ENCODE measurements around the gene PDE12.

PDE12 gene

GRCh38 chr3:57594144-57594543 is 38.1 kb downstream of the PDE12 start:
- Mint-ChIP-seq H3K27ac (no peak overlapping the region), H3K27me3 (ENCODE audit: low read depth, poor library complexity) (no peaks in the 10 kb centered on the region), H3K9me3 (no peaks in the 10 kb centered on the region), H3K36me3 (ENCODE audit: low read depth) (peaks cover 48% of the 10 kb centered on the region), H3K4me1 (peaks cover 38% of the 10 kb centered on the region), H3K4me3 (peak overlapping the region; percentile 98)
- no peak for DNase-seq
- TF ChIP-seq CTCF (IDR thresholded peaks at IDR 0.05): no peak

- H3K27ac Mint-ChIP-seq: no peak overlapping the region
These were observed 38.5 kb downstream of the PDE12 start for GRCh38 chr3:57594576-57594975.

GRCh38 chr3:57596495-57597126 is 40.5 kb downstream of the PDE12 start:
- no peak for TF ChIP-seq CTCF (IDR thresholded peaks at IDR 0.05)
- peak; percentile 72 for DNase-seq
- H3K27ac Mint-ChIP-seq: peak overlapping the region; percentile 100
- peaks cover 40% of the 10 kb centered on the region for H3K36me3 Mint-ChIP-seq (ENCODE audit: low read depth)
- H3K4me3 Mint-ChIP-seq: peak overlapping the region; percentile 98
- H3K27me3 Mint-ChIP-seq (ENCODE audit: low read depth, poor library complexity): no peaks in the 10 kb centered on the region
- no peaks in the 10 kb centered on the region for H3K9me3 Mint-ChIP-seq
- peaks cover 43% of the 10 kb centered on the region for H3K4me1 Mint-ChIP-seq

More at GRCh38 chr3:57594576-57594975, 38.5 kb downstream of the PDE12 start:
- no peak for DNase-seq
- TF ChIP-seq CTCF (IDR thresholded peaks at IDR 0.05): no peak
- Mint-ChIP-seq H3K4me1 (peaks cover 42% of the 10 kb centered on the region), H3K27me3 (ENCODE audit: low read depth, poor library complexity) (no peaks in the 10 kb centered on the region), H3K4me3 (peak overlapping the region; percentile 98), H3K36me3 (ENCODE audit: low read depth) (peaks cover 48% of the 10 kb centered on the region), H3K9me3 (no peaks in the 10 kb centered on the region)

- H3K4me1 Mint-ChIP-seq: peaks cover 43% of the 10 kb centered on the region
- H3K9me3 Mint-ChIP-seq: no peaks in the 10 kb centered on the region
- DNase-seq: peak; percentile 99
- H3K27me3 Mint-ChIP-seq (ENCODE audit: low read depth, poor library complexity): no peaks in the 10 kb centered on the region
- H3K4me3 Mint-ChIP-seq: peak within 1 kb of the TSS; percentile 98
- TF ChIP-seq CTCF (IDR thresholded peaks at IDR 0.05): no peak
- H3K36me3 Mint-ChIP-seq (ENCODE audit: low read depth): peaks cover 38% of the 10 kb centered on the region
- H3K27ac Mint-ChIP-seq: peak within 1 kb of the TSS; percentile 100
These were observed 41.3 kb downstream of the PDE12 start, which contains the start of gene ARF4 for GRCh38 chr3:57597127-57597923. Gene ARF4 (minus strand): TSS chr3:57597344. CDS start chr3:57597140, 204 bp downstream.

- H3K36me3 Mint-ChIP-seq (ENCODE audit: low read depth): peaks cover 29% of the 10 kb centered on the region
- no peaks in the 10 kb centered on the region for H3K9me3 Mint-ChIP-seq
- peak overlapping the region; percentile 30 for H3K27ac Mint-ChIP-seq
- no peak for TF ChIP-seq CTCF (IDR thresholded peaks at IDR 0.05)
- no peaks in the 10 kb centered on the region for H3K27me3 Mint-ChIP-seq (ENCODE audit: low read depth, poor library complexity)
- no peak for DNase-seq
- H3K4me3 Mint-ChIP-seq: peak overlapping the region; percentile 98
- H3K4me1 Mint-ChIP-seq: peaks cover 35% of the 10 kb centered on the region
These were observed 42.8 kb downstream of the PDE12 start for GRCh38 chr3:57598765-57599360.
